Colonic mucosa (tissue), 4 donors: ENCODE measurements around the gene PARD3B. TPM values are rescaled to one million over a fixed set of nuclear protein-coding genes. Genes with fewer than 3 reads are reported as not detected.

Experiments
- DNase-seq: peaks from one replicate; pipeline ENCODE4 v3.0.0-alpha.2; 2020
- H3K27ac ChIP-seq: fragments of 200-600 bp; one replicate; pipeline ENCODE4 v1.8.0; 2021
- H3K27me3 ChIP-seq: fragments of 200-600 bp; one replicate; pipeline ENCODE4 v1.8.0; 2021
- H3K36me3 ChIP-seq: fragments of 200-600 bp; one replicate; pipeline ENCODE4 v1.8.0; 2021
- H3K4me1 ChIP-seq: fragments of 200-600 bp; one replicate; pipeline ENCODE4 v1.8.0; 2021; ENCODE audit warnings: mild to moderate bottlenecking
- H3K4me3 ChIP-seq: fragments of 200-600 bp; one replicate; pipeline ENCODE4 v1.8.0; 2021
- H3K9ac ChIP-seq, 2 donors: one replicate each; pipeline ENCODE4 v1.7.0; 2013; ENCODE audit warnings: control low read depth in 2 of 2, low read depth in 2 of 2, low read length in 2 of 2
- H3K9me3 ChIP-seq: fragments of 200-600 bp; one replicate; pipeline ENCODE4 v1.8.0; 2021
- CTCF ChIP-seq: fragments of 200-600 bp; IDR thresholded peaks from one replicate; pipeline ENCODE4 v1.8.0; 2022; ENCODE audit warnings: antibody characterized with exemption, mild to moderate bottlenecking
- intact Hi-C: fragments of 100-400 bp; cut with DNase I; formaldehyde crosslinking; loops from one replicate; pipeline ENCODE4 v1.14.1; 2022
- total RNA-seq, 2 donors: library from RNA; stranded (reverse); fragmentation: NEBNext Ultra II Directional in 1 of 2; extraction: Animal tissue kit (Norgen Biotek cat#: 25700) in 1 of 2; gene quantifications; one replicate each; pipeline ENCODE4 v1.2.1, GENCODE V29; 2021
- donor health status: healthy.
- donor health status: DM: no; HTN: no; CAD: no.
- donor health status: DM: no; HTN: no; CAD: no.

PARD3B gene
- total RNA-seq, 2 donors from 2014 or later: 20.0 to 24.2 TPM

- no peaks in the 10 kb centered on the region for H3K4me1 ChIP-seq
- peak; percentile 72 for TF ChIP-seq CTCF
- no peaks in the 10 kb centered on the region for H3K36me3 ChIP-seq
- H3K4me3 ChIP-seq: no peak overlapping the region
- H3K27ac ChIP-seq: no peak overlapping the region
- no peak overlapping the region for H3K9ac ChIP-seq
- peak; percentile 58 for DNase-seq
- intact Hi-C loops: loop anchor here (2.0 to 5.0 kb wide), 2 partner anchors 367 to 435 kb away; no protein-coding TSS in a partner anchor
- H3K9me3 ChIP-seq: no peaks in the 10 kb centered on the region
- no peaks in the 10 kb centered on the region for H3K27me3 ChIP-seq
These were observed 146.7 kb downstream of the PARD3B start for GRCh38 chr2:204691911-204692510.

GRCh38 chr2:204692790-204693189, 147.5 kb downstream of the PARD3B start:
- Histone ChIP-seq H3K4me3 (no peak overlapping the region), H3K9ac (no peak overlapping the region), H3K27me3 (no peaks in the 10 kb centered on the region), H3K36me3 (no peaks in the 10 kb centered on the region), H3K9me3 (no peaks in the 10 kb centered on the region), H3K4me1 (no peaks in the 10 kb centered on the region), H3K27ac (no peak overlapping the region)
- intact Hi-C loops: loop anchor here (2.0 to 5.0 kb wide), 2 partner anchors 368 to 435 kb away; no protein-coding TSS in a partner anchor
- no peak for DNase-seq
- TF ChIP-seq CTCF: no peak

- Histone ChIP-seq H3K27me3 (no peaks in the 10 kb centered on the region), H3K36me3 (no peaks in the 10 kb centered on the region), H3K9me3 (no peaks in the 10 kb centered on the region), H3K27ac (no peak overlapping the region), H3K9ac (no peak overlapping the region), H3K4me3 (no peak overlapping the region), H3K4me1 (no peaks in the 10 kb centered on the region)
- no peak for DNase-seq
- TF ChIP-seq CTCF: no peak
- intact Hi-C loops: loop anchor here (2.0 to 5.0 kb wide), 2 partner anchors 368 to 436 kb away; no protein-coding TSS in a partner anchor
These were observed 148.0 kb downstream of the PARD3B start for GRCh38 chr2:204693262-204693661.

GRCh38 chr2:204695506-204695905, 150.2 kb downstream of the PARD3B start:
- no peaks in the 10 kb centered on the region for H3K36me3 ChIP-seq
- no peaks in the 10 kb centered on the region for H3K27me3 ChIP-seq
- intact Hi-C loops: no loop called here
- H3K9ac ChIP-seq: no peak overlapping the region
- DNase-seq: no peak
- TF ChIP-seq CTCF: no peak
- no peak overlapping the region for H3K27ac ChIP-seq
- H3K9me3 ChIP-seq: no peaks in the 10 kb centered on the region
- H3K4me3 ChIP-seq: no peak overlapping the region
- H3K4me1 ChIP-seq: no peaks in the 10 kb centered on the region

- Histone ChIP-seq H3K9ac (no peak overlapping the region), H3K36me3 (no peaks in the 10 kb centered on the region), H3K27ac (no peak overlapping the region), H3K9me3 (no peaks in the 10 kb centered on the region), H3K27me3 (no peaks in the 10 kb centered on the region), H3K4me1 (no peaks in the 10 kb centered on the region), H3K4me3 (no peak overlapping the region)
- DNase-seq: no peak
- intact Hi-C loops: no loop called here
- no peak for TF ChIP-seq CTCF
These were observed 150.8 kb downstream of the PARD3B start for GRCh38 chr2:204696124-204696523.
